ENCODE results near the gene SMIM24.

- TF ChIP-seq, protein P1, sequence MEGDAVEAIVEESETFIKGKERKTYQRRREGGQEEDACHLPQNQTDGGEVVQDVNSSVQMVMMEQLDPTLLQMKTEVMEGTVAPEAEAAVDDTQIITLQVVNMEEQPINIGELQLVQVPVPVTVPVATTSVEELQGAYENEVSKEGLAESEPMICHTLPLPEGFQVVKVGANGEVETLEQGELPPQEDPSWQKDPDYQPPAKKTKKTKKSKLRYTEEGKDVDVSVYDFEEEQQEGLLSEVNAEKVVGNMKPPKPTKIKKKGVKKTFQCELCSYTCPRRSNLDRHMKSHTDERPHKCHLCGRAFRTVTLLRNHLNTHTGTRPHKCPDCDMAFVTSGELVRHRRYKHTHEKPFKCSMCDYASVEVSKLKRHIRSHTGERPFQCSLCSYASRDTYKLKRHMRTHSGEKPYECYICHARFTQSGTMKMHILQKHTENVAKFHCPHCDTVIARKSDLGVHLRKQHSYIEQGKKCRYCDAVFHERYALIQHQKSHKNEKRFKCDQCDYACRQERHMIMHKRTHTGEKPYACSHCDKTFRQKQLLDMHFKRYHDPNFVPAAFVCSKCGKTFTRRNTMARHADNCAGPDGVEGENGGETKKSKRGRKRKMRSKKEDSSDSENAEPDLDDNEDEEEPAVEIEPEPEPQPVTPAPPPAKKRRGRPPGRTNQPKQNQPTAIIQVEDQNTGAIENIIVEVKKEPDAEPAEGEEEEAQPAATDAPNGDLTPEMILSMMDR (IDR thresholded peaks at IDR 0.05): no peak
- TF ChIP-seq POLR2AphosphoS5 (IDR thresholded peaks at IDR 0.05; ENCODE audit: insufficient read depth in 1 of 2, low read depth in 1 of 2) (no peak), POLR2A (IDR thresholded peaks at IDR 0.05) (no peak)
Observed at GRCh38 chr19:3508771-3509535, 28.6 kb upstream of the SMIM24 start.

Measured in vagina (tissue), 2 donors.